H9 (cell line): Measurements from ENCODE around the gene MECP2. TPM values are rescaled to one million over a fixed set of nuclear protein-coding genes. Genes with fewer than 3 reads are reported as not detected.

Experiments used
- DNase-seq: peaks from one replicate; pipeline ENCODE4 v3.0.0-alpha.2; 2017
- H2AFZ ChIP-seq: one replicate; pipeline ENCODE4 v1.6.1; 2013; ENCODE audit warnings: mild to moderate bottlenecking, low read length, control low read depth, moderate library complexity
- H2AK5ac ChIP-seq: 2 replicates; pipeline ENCODE4 v1.6.1; 2013; ENCODE audit warnings: low read length, control low read depth, mixed read lengths; ENCODE audit not compliant: insufficient read length
- H2BK120ac ChIP-seq: one replicate; pipeline ENCODE4 v1.6.1; 2013; ENCODE audit warnings: low read depth, mild to moderate bottlenecking, low read length, control low read depth, inconsistent platforms; ENCODE audit not compliant: poor library complexity, severe bottlenecking
- H2BK12ac ChIP-seq: 2 replicates; pipeline ENCODE4 v1.6.1; 2013; ENCODE audit warnings: low read length, control low read depth, mixed read lengths, low read depth; ENCODE audit not compliant: insufficient read length
- H2BK15ac ChIP-seq: 2 replicates; pipeline ENCODE4 v1.6.1; 2013; ENCODE audit warnings: low read depth, low read length, control low read depth
- H2BK20ac ChIP-seq: one replicate; pipeline ENCODE4 v1.6.1; 2013; ENCODE audit warnings: low read depth, mild to moderate bottlenecking, low read length, control low read depth, inconsistent platforms; ENCODE audit not compliant: poor library complexity, severe bottlenecking
- H2BK5ac ChIP-seq: 2 replicates; pipeline ENCODE4 v1.6.1; 2013; ENCODE audit warnings: low read length, control low read depth, mixed read lengths; ENCODE audit not compliant: insufficient read length
- H3K14ac ChIP-seq: 2 replicates; pipeline ENCODE4 v1.6.1; 2013; ENCODE audit warnings: low read length, control low read depth; ENCODE audit not compliant: insufficient read depth
- H3K18ac ChIP-seq: 2 replicates; pipeline ENCODE4 v1.6.1; 2013; ENCODE audit warnings: low read depth, mild to moderate bottlenecking, mixed read lengths, low read length, control low read depth; ENCODE audit not compliant: insufficient read length
- H3K23ac ChIP-seq: 2 replicates; pipeline ENCODE4 v1.6.1; 2013; ENCODE audit warnings: low read length, control low read depth, mixed read lengths, low read depth; ENCODE audit not compliant: insufficient read length
- H3K23me2 ChIP-seq: 2 replicates; pipeline ENCODE4 v1.6.1; 2013; ENCODE audit warnings: low read depth, mild to moderate bottlenecking, mixed read lengths, low read length, control low read depth; ENCODE audit not compliant: insufficient read length, poor library complexity, severe bottlenecking
- H3K27ac ChIP-seq: 2 replicates; pipeline ENCODE4 v1.5.1; 2013; ENCODE audit warnings: low read length, control low read depth, mixed read lengths, low read depth; ENCODE audit not compliant: insufficient read length
- H3K27me3 ChIP-seq: 2 replicates; pipeline ENCODE4 v1.6.1; 2013; ENCODE audit warnings: low read length, control low read depth, inconsistent platforms; ENCODE audit not compliant: insufficient read depth
- H3K4ac ChIP-seq: 2 replicates; pipeline ENCODE4 v1.6.1; 2013; ENCODE audit warnings: low read depth, mild to moderate bottlenecking, control low read depth, inconsistent platforms, low read length, moderate library complexity
- H3K4me1 ChIP-seq: 2 replicates; pipeline ENCODE4 v1.6.1; 2013; ENCODE audit warnings: low read length, control low read depth, inconsistent platforms; ENCODE audit not compliant: insufficient read depth
- H3K4me2 ChIP-seq: 2 replicates; pipeline ENCODE4 v1.6.1; 2013; ENCODE audit warnings: low read length, control low read depth, mixed read lengths; ENCODE audit not compliant: insufficient read length, insufficient read depth
- H3K56ac ChIP-seq: 2 replicates; pipeline ENCODE4 v1.6.1; 2013; ENCODE audit warnings: low read depth, mild to moderate bottlenecking, mixed read lengths, low read length, control low read depth; ENCODE audit not compliant: insufficient read length
- H3K79me1 ChIP-seq: 2 replicates; pipeline ENCODE4 v1.6.1; 2013; ENCODE audit warnings: low read depth, mild to moderate bottlenecking, moderate library complexity, low read length, control low read depth, inconsistent platforms; ENCODE audit not compliant: insufficient read depth, poor library complexity, severe bottlenecking
- H3K79me2 ChIP-seq: 2 replicates; pipeline ENCODE4 v1.6.1; 2013; ENCODE audit warnings: low read length, control low read depth, inconsistent platforms; ENCODE audit not compliant: insufficient read depth
- H3K9ac ChIP-seq: 2 replicates; pipeline ENCODE4 v1.6.1; 2013; ENCODE audit warnings: low read length, control low read depth, mixed read lengths; ENCODE audit not compliant: insufficient read length; ENCODE audit errors: extremely low read depth
- H3K9me3 ChIP-seq: one replicate; pipeline ENCODE4 v1.6.1; 2013; ENCODE audit warnings: low read depth, low read length, inconsistent platforms; ENCODE audit not compliant: control insufficient read depth
- H3T11ph ChIP-seq: one replicate; pipeline ENCODE4 v1.6.1; 2013; ENCODE audit warnings: mild to moderate bottlenecking, low read length, control low read depth, inconsistent platforms
- H4K20me1 ChIP-seq: one replicate; pipeline ENCODE4 v1.6.1; 2013; ENCODE audit not compliant: control insufficient read depth, insufficient read length, insufficient read depth
- H4K5ac ChIP-seq: 2 replicates; pipeline ENCODE4 v1.6.1; 2013; ENCODE audit warnings: low read depth, mild to moderate bottlenecking, mixed read lengths, low read length, control low read depth; ENCODE audit not compliant: insufficient read length
- H4K8ac ChIP-seq: replicated peaks from 2 replicates; pipeline ENCODE4 v1.6.1; 2013; ENCODE audit warnings: low read length, control low read depth, mixed read lengths, low read depth; ENCODE audit not compliant: insufficient read length
- H4K91ac ChIP-seq: 2 replicates; pipeline ENCODE4 v1.6.1; 2013; ENCODE audit warnings: low read depth, mild to moderate bottlenecking, moderate library complexity, mixed read lengths, low read length, control low read depth; ENCODE audit not compliant: insufficient read length
- H3K27ac Mint-ChIP-seq, 3 experiments: 2 replicates in 2 of 3; 3 replicates in 1 of 3; pipeline ENCODE4 v1.8.0; 2020 to 2021; ENCODE audit warnings: mixed read lengths in 3 of 3, mild to moderate bottlenecking in 1 of 3, moderate library complexity in 1 of 3
- H3K27me3 Mint-ChIP-seq: 2 replicates; pipeline ENCODE4 v1.8.0; 2021; ENCODE audit warnings: low read depth, mild to moderate bottlenecking, moderate library complexity, mixed read lengths
- H3K36me3 Mint-ChIP-seq, 3 experiments: 2 replicates in 2 of 3; 3 replicates in 1 of 3; pipeline ENCODE4 v1.8.0; 2020 to 2021; ENCODE audit warnings: low read depth in 3 of 3, mixed read lengths in 3 of 3; ENCODE audit not compliant: insufficient read depth in 1 of 3
- H3K4me1 Mint-ChIP-seq, 2 experiments: 2 replicates each; pipeline ENCODE4 v1.8.0; 2020; ENCODE audit warnings: mixed read lengths in 2 of 2
- H3K4me3 Mint-ChIP-seq, 2 experiments: 2 replicates in 1 of 2; 3 replicates in 1 of 2; pipeline ENCODE4 v1.8.0; 2020 to 2021; ENCODE audit warnings: mild to moderate bottlenecking in 2 of 2, mixed read lengths in 2 of 2, moderate library complexity in 1 of 2
- H3K9me3 Mint-ChIP-seq, 2 experiments: 2 replicates in 1 of 2; 3 replicates in 1 of 2; pipeline ENCODE4 v1.8.0; 2020; ENCODE audit warnings: mild to moderate bottlenecking in 2 of 2, mixed read lengths in 2 of 2, moderate library complexity in 1 of 2
- CTCF ChIP-seq: fragments of 200-600 bp; sonication (generic); conservative IDR thresholded peaks from 3 replicates; pipeline ENCODE4 v1.8.0; 2021; ENCODE audit warnings: antibody characterized with exemption, mild to moderate bottlenecking
- WGBS: extraction: QIAGEN DNeasy Blood & Tissue Kit; methylation state at CpG from one replicate; pipeline ENCODE4 v1.1.7; 2013; ENCODE audit warnings: missing lambda C conversion rate, low lambda C conversion rate, mixed read lengths; ENCODE audit not compliant: insufficient read length; ENCODE audit errors: extremely low coverage; 5-methylcytosine and 5-hydroxymethylcytosine counted together
- total RNA-seq: library from RNA; stranded (reverse); gene quantifications from 2 replicates; pipeline ENCODE4 v1.2.1, GENCODE V29; 2021

The MECP2 gene
- total RNA-seq, 1 experiment from 2014 or later = 32.2 TPM

- H4K20me1 ChIP-seq = no peaks in the 10 kb centered on the region
- no peak overlapping the region for H2BK20ac ChIP-seq
- H2AFZ ChIP-seq = no peak overlapping the region
- no CpG with 5 or more reads among the region's 3 CpGs for WGBS
- H2AK5ac ChIP-seq = no peak overlapping the region
- peaks cover 13 to 15% of the 10 kb centered on the region in 2 experiments for H3K4me1 Mint-ChIP-seq
- H3K4me2 ChIP-seq = no peak overlapping the region
- H3K9me3 Mint-ChIP-seq = peaks cover 4 to 11% of the 10 kb centered on the region in 2 experiments; a peak in 4 of 5 replicates
- no peak overlapping the region for H3K18ac ChIP-seq
- H3K79me1 ChIP-seq = no peaks in the 10 kb centered on the region
- H3T11ph ChIP-seq = no peak overlapping the region
- peaks cover 8% of the 10 kb centered on the region for H3K23me2 ChIP-seq
- H3K27ac ChIP-seq = no peak overlapping the region
- no peaks in the 10 kb centered on the region for H3K4me1 ChIP-seq
- no peak overlapping the region for H2BK5ac ChIP-seq
- H3K27me3 ChIP-seq = no peaks in the 10 kb centered on the region
- no peak overlapping the region for H3K9ac ChIP-seq
- H3K27ac Mint-ChIP-seq = peak overlapping the region in 1 of 3 experiments; percentile 79; a peak in 1 of 7 replicates
- H3K4ac ChIP-seq = no peak overlapping the region
- H4K91ac ChIP-seq = no peak overlapping the region
- no peak overlapping the region for H4K8ac ChIP-seq
- H3K9me3 ChIP-seq = no peaks in the 10 kb centered on the region
- H3K36me3 Mint-ChIP-seq = peaks cover 3 to 4% (median 4%) of the 10 kb centered on the region in 3 experiments; a peak in 6 of 7 replicates
- H2BK12ac ChIP-seq = no peak overlapping the region
- H3K56ac ChIP-seq = no peak overlapping the region
- no peak for DNase-seq
- H3K14ac ChIP-seq = no peak overlapping the region
- no peak overlapping the region for H2BK15ac ChIP-seq
- TF ChIP-seq CTCF = no peak
- no peaks in the 10 kb centered on the region; the same call in 1 of the 2 replicates for H3K79me2 ChIP-seq
- no peak overlapping the region for H4K5ac ChIP-seq
- H3K4me3 Mint-ChIP-seq = peak overlapping the region in 1 of 2 experiments; percentile 94; a peak in 3 of 5 replicates
- no peak overlapping the region for H2BK120ac ChIP-seq
- H3K23ac ChIP-seq = no peak overlapping the region
- no peaks in the 10 kb centered on the region for H3K27me3 Mint-ChIP-seq
Observed at GRCh38 chrX:153974726-153975286, 122.7 kb downstream of the MECP2 start.
